ENCODE results near the gene ZNF862.

DNA sequence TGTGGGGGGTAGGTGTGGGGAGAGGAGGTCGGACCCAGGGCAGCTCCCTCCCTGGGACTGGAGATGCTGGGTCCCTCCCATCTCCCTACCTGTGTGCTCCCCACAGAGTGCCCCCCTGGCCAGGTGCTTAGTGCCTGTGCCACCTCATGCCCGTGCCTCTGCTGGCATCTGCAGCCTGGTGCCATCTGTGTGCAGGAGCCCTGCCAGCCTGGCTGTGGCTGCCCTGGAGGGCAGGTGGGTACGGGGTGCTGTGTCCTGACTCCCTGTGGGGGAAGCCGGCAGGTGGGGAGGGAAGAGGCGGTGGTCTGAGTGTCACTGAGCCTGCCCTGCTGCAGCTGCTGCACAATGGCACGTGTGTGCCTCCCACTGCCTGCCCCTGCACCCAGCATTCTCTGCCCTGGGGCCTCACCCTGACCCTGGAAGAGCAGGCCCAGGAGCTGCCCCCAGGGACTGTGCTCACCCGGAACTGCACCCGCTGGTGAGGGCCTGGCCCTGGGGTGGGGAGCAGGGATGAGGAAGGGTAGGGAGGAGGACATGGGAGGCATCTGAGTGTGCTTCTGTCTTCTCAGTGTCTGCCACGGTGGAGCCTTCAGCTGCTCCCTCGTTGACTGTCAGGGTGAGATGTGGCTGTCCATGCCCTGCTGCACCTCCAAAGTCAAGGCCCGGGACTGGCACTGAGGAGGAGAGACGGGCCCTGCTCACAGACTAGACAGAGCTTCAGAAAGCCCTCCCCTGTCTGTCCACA is 11.7 kb upstream of the ZNF862 start:
- TF ChIP-seq, protein P1, sequence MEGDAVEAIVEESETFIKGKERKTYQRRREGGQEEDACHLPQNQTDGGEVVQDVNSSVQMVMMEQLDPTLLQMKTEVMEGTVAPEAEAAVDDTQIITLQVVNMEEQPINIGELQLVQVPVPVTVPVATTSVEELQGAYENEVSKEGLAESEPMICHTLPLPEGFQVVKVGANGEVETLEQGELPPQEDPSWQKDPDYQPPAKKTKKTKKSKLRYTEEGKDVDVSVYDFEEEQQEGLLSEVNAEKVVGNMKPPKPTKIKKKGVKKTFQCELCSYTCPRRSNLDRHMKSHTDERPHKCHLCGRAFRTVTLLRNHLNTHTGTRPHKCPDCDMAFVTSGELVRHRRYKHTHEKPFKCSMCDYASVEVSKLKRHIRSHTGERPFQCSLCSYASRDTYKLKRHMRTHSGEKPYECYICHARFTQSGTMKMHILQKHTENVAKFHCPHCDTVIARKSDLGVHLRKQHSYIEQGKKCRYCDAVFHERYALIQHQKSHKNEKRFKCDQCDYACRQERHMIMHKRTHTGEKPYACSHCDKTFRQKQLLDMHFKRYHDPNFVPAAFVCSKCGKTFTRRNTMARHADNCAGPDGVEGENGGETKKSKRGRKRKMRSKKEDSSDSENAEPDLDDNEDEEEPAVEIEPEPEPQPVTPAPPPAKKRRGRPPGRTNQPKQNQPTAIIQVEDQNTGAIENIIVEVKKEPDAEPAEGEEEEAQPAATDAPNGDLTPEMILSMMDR (IDR thresholded peaks at IDR 0.05): no peak
- TF ChIP-seq POLR2A (IDR thresholded peaks at IDR 0.05): no peak

All from Peyer's patch (tissue), 4 donors.